GM12873 (cell line): ENCODE data around the gene RALGAPA2.

Experiments
- TF ChIP-seq, protein P1 (sequence below): IDR thresholded peaks from 2 replicates; pipeline ENCODE4 v1.5.1; 2012; ENCODE audit warnings: low read depth, mild to moderate bottlenecking, moderate library complexity, low read length, control low read depth; ENCODE audit not compliant: insufficient read depth; ENCODE audit errors: missing control alignments

Gene RALGAPA2

DNA sequence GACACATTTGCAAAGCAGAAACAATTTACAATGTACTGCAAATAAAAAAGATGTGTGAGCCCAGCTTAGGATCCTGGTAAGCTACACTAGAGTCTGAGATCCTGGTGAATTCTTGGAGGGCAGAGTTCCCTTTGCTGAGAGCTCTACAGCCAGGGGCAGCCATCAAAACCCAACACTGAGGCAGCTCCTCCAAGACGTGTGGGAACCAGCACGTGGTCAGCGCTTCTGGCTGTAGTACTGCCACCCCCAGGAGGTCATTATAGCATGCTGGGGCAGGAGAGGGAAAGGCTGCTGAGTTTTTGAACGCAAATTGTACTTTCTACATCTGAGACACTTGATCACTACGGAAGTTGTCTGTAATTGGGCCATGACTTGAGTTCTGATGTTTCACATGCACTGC is 213.0 kb downstream of the RALGAPA2 start:
- TF ChIP-seq, protein P1, sequence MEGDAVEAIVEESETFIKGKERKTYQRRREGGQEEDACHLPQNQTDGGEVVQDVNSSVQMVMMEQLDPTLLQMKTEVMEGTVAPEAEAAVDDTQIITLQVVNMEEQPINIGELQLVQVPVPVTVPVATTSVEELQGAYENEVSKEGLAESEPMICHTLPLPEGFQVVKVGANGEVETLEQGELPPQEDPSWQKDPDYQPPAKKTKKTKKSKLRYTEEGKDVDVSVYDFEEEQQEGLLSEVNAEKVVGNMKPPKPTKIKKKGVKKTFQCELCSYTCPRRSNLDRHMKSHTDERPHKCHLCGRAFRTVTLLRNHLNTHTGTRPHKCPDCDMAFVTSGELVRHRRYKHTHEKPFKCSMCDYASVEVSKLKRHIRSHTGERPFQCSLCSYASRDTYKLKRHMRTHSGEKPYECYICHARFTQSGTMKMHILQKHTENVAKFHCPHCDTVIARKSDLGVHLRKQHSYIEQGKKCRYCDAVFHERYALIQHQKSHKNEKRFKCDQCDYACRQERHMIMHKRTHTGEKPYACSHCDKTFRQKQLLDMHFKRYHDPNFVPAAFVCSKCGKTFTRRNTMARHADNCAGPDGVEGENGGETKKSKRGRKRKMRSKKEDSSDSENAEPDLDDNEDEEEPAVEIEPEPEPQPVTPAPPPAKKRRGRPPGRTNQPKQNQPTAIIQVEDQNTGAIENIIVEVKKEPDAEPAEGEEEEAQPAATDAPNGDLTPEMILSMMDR: no peak

DNA sequence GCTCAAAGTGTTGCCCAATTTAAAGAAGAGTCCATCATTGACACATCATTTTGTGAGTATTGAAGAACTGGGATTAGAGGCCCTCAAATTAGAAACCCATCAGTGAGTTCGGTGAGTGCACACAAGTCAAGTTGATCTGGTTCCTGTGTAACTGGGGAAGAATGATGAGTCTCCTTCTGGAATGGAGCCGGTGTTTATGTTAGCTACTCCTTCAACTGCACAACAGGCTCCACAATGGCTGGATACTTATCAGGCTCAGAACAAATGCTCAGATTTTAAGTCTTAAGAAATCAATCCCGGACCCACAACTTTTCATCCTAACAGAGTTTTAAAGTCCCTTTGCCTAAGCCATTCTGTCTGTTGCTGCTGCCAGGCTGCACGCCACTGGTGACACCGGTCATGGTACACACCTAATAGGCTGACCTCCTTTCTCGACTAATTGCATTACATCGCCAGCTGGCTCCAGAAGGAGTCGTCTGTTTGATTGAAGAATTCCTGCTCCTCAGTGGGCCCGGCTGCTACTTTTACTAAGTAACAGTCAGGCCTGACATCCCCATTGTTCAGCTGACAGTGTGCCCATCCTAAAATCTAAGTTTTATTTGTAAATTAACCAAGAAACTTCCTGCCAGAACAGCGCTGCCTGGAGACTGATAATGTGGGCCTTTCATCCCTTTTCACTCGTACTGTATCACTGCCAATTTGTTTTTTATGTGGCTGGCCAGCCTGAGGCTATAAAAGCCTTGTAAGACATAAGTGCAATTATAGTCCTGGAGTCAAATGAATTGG is 214.2 kb downstream of the RALGAPA2 start:
- TF ChIP-seq, protein P1: no peak

DNA sequence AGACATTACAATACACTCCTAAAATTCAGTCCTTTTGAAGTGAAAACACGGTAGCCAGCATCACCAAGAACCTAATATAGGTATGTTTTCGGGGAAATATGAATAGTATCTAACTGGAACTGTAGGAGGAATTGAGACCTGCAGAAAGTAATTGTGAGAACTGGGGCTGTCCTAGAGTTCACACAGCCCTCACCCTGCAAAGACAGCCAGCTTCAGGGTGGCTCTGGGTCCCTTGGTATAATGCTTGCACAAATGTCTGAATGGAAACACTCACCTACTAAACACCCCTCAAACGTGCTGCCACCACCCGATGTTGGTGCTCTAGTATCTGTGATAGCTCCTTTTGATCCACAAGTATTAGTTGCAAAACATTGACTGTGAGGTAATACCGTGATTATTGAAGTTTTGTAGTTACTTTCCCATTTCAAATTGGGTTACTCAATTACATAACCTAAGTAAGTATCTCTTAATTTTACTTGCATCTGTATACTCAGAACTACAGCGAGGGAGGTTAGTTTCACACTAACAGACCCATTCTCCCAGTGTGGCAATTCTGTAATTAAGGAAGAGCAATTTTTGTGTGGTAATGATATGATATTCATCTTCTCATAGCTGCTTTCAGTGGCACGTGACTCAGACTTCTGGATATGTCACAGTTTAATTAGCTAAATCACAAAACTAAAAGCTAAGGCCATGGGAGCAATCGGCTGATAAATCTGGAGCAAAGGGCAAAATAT is 215.0 kb downstream of the RALGAPA2 start:
- TF ChIP-seq, protein P1: no peak

DNA sequence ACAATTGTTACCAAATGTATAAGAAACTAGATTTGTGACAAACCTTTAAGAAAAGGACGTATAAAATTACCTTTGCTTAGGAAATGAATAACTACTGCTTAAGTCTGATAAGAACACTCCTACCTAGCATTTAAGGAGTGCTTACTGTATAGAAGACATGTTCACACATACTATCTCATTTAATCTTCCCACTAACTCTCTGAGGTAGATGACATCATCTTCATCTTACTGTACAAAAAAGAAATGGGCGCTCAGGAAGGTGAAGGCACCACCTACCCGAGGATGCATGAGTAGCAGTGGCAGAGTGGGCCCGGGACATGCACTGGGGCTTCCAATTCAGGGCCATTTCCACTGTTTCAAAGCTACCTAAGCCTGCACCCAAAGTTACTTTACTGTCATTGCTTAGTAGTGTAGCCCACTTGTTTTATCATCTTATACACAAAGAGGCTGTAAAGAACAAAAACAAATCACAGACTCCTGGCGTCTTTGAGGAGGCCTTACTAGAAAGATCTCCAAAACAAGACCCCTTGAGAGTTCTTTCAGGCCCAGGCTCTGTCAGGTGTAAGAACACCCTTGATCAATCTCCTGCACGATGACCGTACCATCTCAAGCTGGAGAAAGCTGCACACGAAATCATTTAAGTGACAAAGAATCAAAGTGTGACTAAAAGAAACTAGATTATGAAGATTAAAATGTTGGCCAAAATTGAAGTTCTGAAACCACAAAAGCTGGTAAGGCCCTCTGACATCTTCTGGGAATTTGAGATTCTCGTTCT is 216.5 kb downstream of the RALGAPA2 start:
- TF ChIP-seq, protein P1: no peak

DNA sequence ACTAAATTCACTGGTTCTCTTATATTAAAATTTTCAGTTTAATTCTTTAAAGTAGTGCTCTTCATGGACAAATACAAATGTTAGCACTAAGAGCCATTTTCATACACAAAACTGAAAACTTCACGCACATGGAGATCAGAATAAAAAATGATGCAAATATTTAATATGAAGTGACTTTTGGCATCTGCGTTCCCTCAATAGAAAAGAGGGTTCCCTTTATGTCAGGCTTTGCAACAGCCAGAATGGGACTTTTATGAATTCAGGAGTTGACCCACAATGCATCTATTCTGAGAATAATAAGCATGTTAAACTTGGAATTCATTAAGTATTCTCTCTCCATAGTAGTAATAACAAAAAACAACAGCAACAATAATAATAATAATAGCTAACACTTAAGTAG is 218.7 kb downstream of the RALGAPA2 start:
- TF ChIP-seq, protein P1: no peak

DNA sequence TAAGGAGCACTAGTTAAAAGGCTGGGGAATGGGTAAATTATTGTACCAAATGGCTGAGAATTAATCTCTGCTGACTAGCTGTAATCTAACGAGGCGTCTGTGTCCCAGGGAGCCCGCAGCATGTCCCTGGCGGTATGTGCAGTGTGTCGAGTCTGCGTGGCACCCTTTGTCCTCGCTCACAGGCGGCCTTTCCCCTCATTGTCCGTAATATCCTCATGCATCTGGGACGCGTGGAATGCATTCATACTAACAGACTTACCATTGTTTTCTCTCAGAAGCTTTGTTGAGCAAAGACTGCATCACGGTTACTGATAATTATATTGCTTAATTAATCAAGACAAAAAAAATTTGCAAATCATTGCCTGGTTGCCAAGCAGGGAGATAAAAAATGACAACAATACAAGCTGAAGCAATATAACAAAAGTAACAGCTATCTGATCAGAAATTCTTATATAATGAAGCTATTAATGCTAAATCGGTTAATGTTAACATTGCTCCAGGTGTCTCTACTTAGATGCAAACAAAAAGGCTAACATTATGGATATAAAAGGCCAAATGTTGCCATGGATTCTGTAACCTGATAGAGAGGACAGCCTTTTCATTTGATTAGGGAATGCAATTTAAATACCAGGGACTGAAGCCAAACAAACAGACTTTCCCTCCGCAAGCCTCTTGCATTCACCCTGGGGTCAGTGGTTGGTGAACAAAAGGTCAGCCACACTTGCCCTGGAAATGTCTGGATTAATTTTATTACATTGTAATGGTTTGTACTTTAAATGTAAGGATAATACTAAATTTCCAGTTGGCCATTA is 219.7 kb downstream of the RALGAPA2 start:
- TF ChIP-seq, protein P1: no peak
